ENCODE data around the gene ENAH.

ENAH gene

DNA sequence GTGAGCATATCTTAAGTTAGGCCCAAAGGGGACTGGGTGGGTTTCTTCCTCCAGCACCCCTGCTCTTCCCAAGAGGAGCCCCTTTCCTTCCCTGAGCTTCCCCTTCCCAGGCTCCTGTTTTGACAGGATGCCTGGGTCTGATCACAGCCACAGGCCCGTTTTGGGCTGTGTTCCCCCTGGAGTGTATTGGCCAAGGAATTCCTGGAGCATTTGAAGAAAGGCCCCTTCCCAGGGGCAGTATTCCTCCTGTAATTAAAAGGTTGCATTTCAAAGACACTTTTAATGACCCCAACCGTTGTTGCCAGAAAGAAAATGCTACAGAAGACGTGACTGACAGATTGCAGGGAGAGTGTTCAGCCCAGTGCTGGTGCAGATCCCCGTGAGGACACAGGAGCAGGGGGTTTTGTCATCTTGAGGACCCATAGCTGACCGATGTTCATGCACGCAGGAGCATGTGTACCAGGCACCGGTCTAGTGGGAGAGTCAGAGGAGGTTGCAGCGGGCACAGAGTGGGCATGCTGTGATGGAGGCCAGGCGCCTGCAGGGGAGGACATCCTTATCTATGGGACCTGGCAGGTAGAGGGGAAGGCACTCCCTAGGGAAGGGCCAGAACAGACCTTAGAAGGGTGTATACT is 205.8 kb downstream of the ENAH start:
- H4K20me1 ChIP-seq (ENCODE audit: insufficient read depth, low read length), result no peaks in the 10 kb centered on the region
- H2AFZ ChIP-seq (ENCODE audit: low read length), result no peak overlapping the region
- TF ChIP-seq CTCF (IDR thresholded peaks at IDR 0.05; ENCODE audit: low read length), result no peak
- no peak for TF ChIP-seq EZH2 (IDR thresholded peaks at IDR 0.05; ENCODE audit: borderline replicate concordance, low read length)
- no peak overlapping the region for H3K9ac ChIP-seq (ENCODE audit: low read length)
- H3K4me3 ChIP-seq (ENCODE audit: low read depth, low read length, poor library complexity, severe bottlenecking), result no peak overlapping the region
- no peaks in the 10 kb centered on the region for H3K9me3 ChIP-seq (ENCODE audit: low read length)
- no peak overlapping the region for H3K27ac ChIP-seq (ENCODE audit: low read depth, low read length, poor library complexity, severe bottlenecking)
- H3K27me3 ChIP-seq (ENCODE audit: insufficient read depth, low read length), result no peaks in the 10 kb centered on the region
- H3K4me1 ChIP-seq (ENCODE audit: insufficient read depth, low read length, severe bottlenecking), result peaks cover 39% of the 10 kb centered on the region
- H3K9me2 ChIP-seq (ENCODE audit: low read depth, low read length), result no peaks in the 10 kb centered on the region
- H3K4me2 ChIP-seq (ENCODE audit: low read length), result no peak overlapping the region
- H3F3A ChIP-seq (ENCODE audit: insufficient read depth, low read length), result no peaks in the 10 kb centered on the region
- H3K36me3 ChIP-seq (ENCODE audit: insufficient read depth, low read length), result no peaks in the 10 kb centered on the region
- no peaks in the 10 kb centered on the region for H3K79me2 ChIP-seq (ENCODE audit: insufficient read depth, low read length)

DNA sequence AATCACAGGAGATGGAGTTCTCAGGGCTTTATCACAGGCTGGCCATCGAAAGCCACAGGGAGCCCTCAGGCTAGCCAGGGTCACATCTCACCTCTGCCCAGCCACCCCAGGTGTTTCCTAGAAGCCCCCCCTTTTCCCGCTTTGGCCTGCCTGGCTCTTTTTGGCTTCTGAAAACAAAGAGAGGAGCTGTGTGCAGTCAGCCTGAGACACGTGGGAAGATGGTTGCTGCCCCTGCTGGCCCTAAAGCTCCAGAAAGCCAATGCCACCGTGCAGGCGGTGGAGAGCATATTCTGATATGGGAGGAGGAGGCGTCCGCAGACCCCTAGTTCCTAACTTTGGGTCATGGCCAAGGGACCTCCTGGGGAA is 206.3 kb downstream of the ENAH start:
- no peaks in the 10 kb centered on the region for H3K79me2 ChIP-seq (ENCODE audit: insufficient read depth, low read length)
- no peak overlapping the region for H3K4me3 ChIP-seq (ENCODE audit: low read depth, low read length, poor library complexity, severe bottlenecking)
- H3K36me3 ChIP-seq (ENCODE audit: insufficient read depth, low read length), result no peaks in the 10 kb centered on the region
- H3K9me2 ChIP-seq (ENCODE audit: low read depth, low read length), result no peaks in the 10 kb centered on the region
- no peak for TF ChIP-seq CTCF (IDR thresholded peaks at IDR 0.05; ENCODE audit: low read length)
- TF ChIP-seq EZH2 (IDR thresholded peaks at IDR 0.05; ENCODE audit: borderline replicate concordance, low read length), result no peak
- H3K4me2 ChIP-seq (ENCODE audit: low read length), result no peak overlapping the region
- H2AFZ ChIP-seq (ENCODE audit: low read length), result no peak overlapping the region
- peaks cover 44% of the 10 kb centered on the region for H3K4me1 ChIP-seq (ENCODE audit: insufficient read depth, low read length, severe bottlenecking)
- H3K27ac ChIP-seq (ENCODE audit: low read depth, low read length, poor library complexity, severe bottlenecking), result no peak overlapping the region
- H3K9ac ChIP-seq (ENCODE audit: low read length), result no peak overlapping the region
- H3F3A ChIP-seq (ENCODE audit: insufficient read depth, low read length), result no peaks in the 10 kb centered on the region
- H3K27me3 ChIP-seq (ENCODE audit: insufficient read depth, low read length), result no peaks in the 10 kb centered on the region
- H4K20me1 ChIP-seq (ENCODE audit: insufficient read depth, low read length), result no peaks in the 10 kb centered on the region
- H3K9me3 ChIP-seq (ENCODE audit: low read length), result no peaks in the 10 kb centered on the region

- Histone ChIP-seq H2AFZ (ENCODE audit: low read length) (peak overlapping the region; percentile 61; the same call in 1 of the 2 replicates), H4K20me1 (ENCODE audit: insufficient read depth, low read length) (no peaks in the 10 kb centered on the region), H3K79me2 (ENCODE audit: insufficient read depth, low read length) (no peaks in the 10 kb centered on the region), H3K4me2 (ENCODE audit: low read length) (0 out of 2 replicates have a peak overlapping the region, but pooled peaks have one; percentile 38), H3K27me3 (ENCODE audit: insufficient read depth, low read length) (no peaks in the 10 kb centered on the region), H3K9me3 (ENCODE audit: low read length) (no peaks in the 10 kb centered on the region), H3K9ac (ENCODE audit: low read length) (no peak overlapping the region; the same call in 1 of the 2 replicates), H3K4me3 (ENCODE audit: low read depth, low read length, poor library complexity, severe bottlenecking) (no peak overlapping the region), H3K9me2 (ENCODE audit: low read depth, low read length) (no peaks in the 10 kb centered on the region), H3K4me1 (ENCODE audit: insufficient read depth, low read length, severe bottlenecking) (peaks cover 49% of the 10 kb centered on the region), H3F3A (ENCODE audit: insufficient read depth, low read length) (no peaks in the 10 kb centered on the region), H3K36me3 (ENCODE audit: insufficient read depth, low read length) (no peaks in the 10 kb centered on the region), H3K27ac (ENCODE audit: low read depth, low read length, poor library complexity, severe bottlenecking) (peak overlapping the region; percentile 86)
- TF ChIP-seq EZH2 (IDR thresholded peaks at IDR 0.05; ENCODE audit: borderline replicate concordance, low read length), result no peak
- no peak for TF ChIP-seq CTCF (IDR thresholded peaks at IDR 0.05; ENCODE audit: low read length)
These were observed 207.0 kb downstream of the ENAH start for GRCh38 chr1:225445639-225446594.
